NCI-H2029 (cell line): ENCODE data around the gene DCTD.

Experiments
- DNase-seq: peaks from one replicate; lab custom pipeline; 2025; lab: John Stamatoyannopoulos, UW

DCTD gene

GRCh38 chr4:182893047-182893446 lies 24.1 kb downstream of the DCTD start:
- no peak for DNase-seq

- DNase-seq = no peak
These were observed 27.0 kb downstream of the DCTD start for GRCh38 chr4:182890202-182890601.

GRCh38 chr4:182888891-182889290 lies 28.3 kb downstream of the DCTD start:
- no peak for DNase-seq

GRCh38 chr4:182886768-182887167 lies 30.4 kb downstream of the DCTD start:
- no peak for DNase-seq

GRCh38 chr4:182886205-182886604 lies 31.0 kb downstream of the DCTD start:
- DNase-seq = no peak

- DNase-seq = no peak
These were observed 31.5 kb downstream of the DCTD start for GRCh38 chr4:182885738-182886077.

- no peak for DNase-seq
These were observed 32.0 kb downstream of the DCTD start for GRCh38 chr4:182885022-182885737.

- no peak for DNase-seq
These were observed 33.1 kb downstream of the DCTD start for GRCh38 chr4:182884040-182884439.

- DNase-seq = no peak
These were observed 33.8 kb downstream of the DCTD start for GRCh38 chr4:182883351-182883750.

GRCh38 chr4:182881914-182882313 lies 35.3 kb downstream of the DCTD start:
- peak; percentile 39 for DNase-seq

- DNase-seq = no peak
These were observed 36.5 kb downstream of the DCTD start for GRCh38 chr4:182880387-182881356.

- no peak for DNase-seq
These were observed 37.3 kb downstream of the DCTD start for GRCh38 chr4:182879913-182880312.

- no peak for DNase-seq
These were observed 38.3 kb downstream of the DCTD start for GRCh38 chr4:182878633-182879495.

- DNase-seq = no peak
These were observed 39.8 kb downstream of the DCTD start for GRCh38 chr4:182877326-182877883.

GRCh38 chr4:182876427-182876826 lies 40.8 kb downstream of the DCTD start:
- DNase-seq = no peak

- no peak for DNase-seq
These were observed 41.5 kb downstream of the DCTD start for GRCh38 chr4:182875453-182876405.

- DNase-seq = no peak
These were observed 42.3 kb downstream of the DCTD start for GRCh38 chr4:182874797-182875345.

GRCh38 chr4:182874304-182874751 lies 42.9 kb downstream of the DCTD start:
- no peak for DNase-seq

- DNase-seq = no peak
These were observed 43.5 kb downstream of the DCTD start for GRCh38 chr4:182873726-182874125.

- no peak for DNase-seq
These were observed 43.9 kb downstream of the DCTD start for GRCh38 chr4:182873289-182873688.
